BE2C (cell line): ENCODE results near the gene PTPRG.

Source experiments
- DNase-seq: peaks from one replicate; pipeline ENCODE4 v3.0.0-alpha.2; 2020
- H3K27me3 ChIP-seq: fragments of 250-450 bp; sonication (Bioruptor Pico); 2 replicates; pipeline ENCODE4 v1.5.1; 2020; ENCODE audit warnings: mild to moderate bottlenecking
- H3K36me3 ChIP-seq: fragments of 250-450 bp; sonication (Bioruptor Pico); 2 replicates; pipeline ENCODE4 v1.5.1; 2020; ENCODE audit warnings: mild to moderate bottlenecking
- H3K4me1 ChIP-seq: fragments of 250-450 bp; sonication (Bioruptor Pico); 2 replicates; pipeline ENCODE4 v1.5.1; 2020
- H3K4me3 ChIP-seq: 2 replicates; pipeline ENCODE4 v1.5.1; 2011; ENCODE audit warnings: low read depth, low read length
- H3K9me3 ChIP-seq: fragments of 250-450 bp; sonication (Bioruptor Pico); 2 replicates; pipeline ENCODE4 v1.5.1; 2020
- CTCF ChIP-seq: IDR thresholded peaks from 2 replicates; pipeline ENCODE4 v1.5.1; 2012; ENCODE audit warnings: mild to moderate bottlenecking, low read depth, low read length

PTPRG gene

GRCh38 chr3:61524933-61525332 lies 36.4 kb upstream of the PTPRG start:
- H3K27me3 ChIP-seq = no peaks in the 10 kb centered on the region
- H3K4me1 ChIP-seq = no peaks in the 10 kb centered on the region
- no peaks in the 10 kb centered on the region for H3K36me3 ChIP-seq
- H3K4me3 ChIP-seq = no peak overlapping the region
- no peaks in the 10 kb centered on the region for H3K9me3 ChIP-seq
- no peak for DNase-seq
- TF ChIP-seq CTCF = no peak

GRCh38 chr3:61526308-61526707 lies 35.1 kb upstream of the PTPRG start:
- no peaks in the 10 kb centered on the region for H3K36me3 ChIP-seq
- no peaks in the 10 kb centered on the region for H3K4me1 ChIP-seq
- no peaks in the 10 kb centered on the region for H3K9me3 ChIP-seq
- H3K4me3 ChIP-seq = no peak overlapping the region
- no peak for TF ChIP-seq CTCF
- DNase-seq = no peak
- H3K27me3 ChIP-seq = no peaks in the 10 kb centered on the region

DNA sequence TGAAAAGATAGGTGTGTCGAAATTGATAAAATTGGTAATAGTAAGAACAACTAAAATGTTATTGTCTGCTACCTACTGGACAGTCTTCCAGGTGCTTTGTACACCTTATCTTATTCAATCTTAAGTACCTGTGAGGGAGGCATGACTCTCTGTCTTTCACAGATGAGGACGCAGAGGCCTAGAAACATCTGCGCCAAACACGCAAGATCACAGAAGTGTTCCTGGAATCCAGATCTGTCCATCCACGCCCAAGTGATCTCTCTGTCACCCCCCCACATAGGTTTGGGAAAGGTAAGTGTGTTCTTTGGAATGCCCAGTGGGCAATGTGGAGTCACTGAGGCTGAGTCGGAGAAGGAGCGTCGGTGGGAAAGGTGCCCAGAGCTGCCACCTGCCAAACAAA lies 34.4 kb upstream of the PTPRG start:
- DNase-seq = no peak
- no peak overlapping the region for H3K4me3 ChIP-seq
- H3K4me1 ChIP-seq = no peaks in the 10 kb centered on the region

GRCh38 chr3:61530355-61530754 lies 31.0 kb upstream of the PTPRG start:
- H3K27me3 ChIP-seq = no peaks in the 10 kb centered on the region
- peak; percentile 51 for TF ChIP-seq CTCF
- no peaks in the 10 kb centered on the region for H3K4me1 ChIP-seq
- DNase-seq = no peak
- no peaks in the 10 kb centered on the region for H3K9me3 ChIP-seq
- H3K4me3 ChIP-seq = no peak overlapping the region
- no peaks in the 10 kb centered on the region for H3K36me3 ChIP-seq

More for the DNA sequence above, 34.4 kb upstream of the PTPRG start:
- Histone ChIP-seq H3K9me3 (no peaks in the 10 kb centered on the region), H3K36me3 (no peaks in the 10 kb centered on the region), H3K27me3 (no peaks in the 10 kb centered on the region)
- TF ChIP-seq CTCF = no peak

DNA sequence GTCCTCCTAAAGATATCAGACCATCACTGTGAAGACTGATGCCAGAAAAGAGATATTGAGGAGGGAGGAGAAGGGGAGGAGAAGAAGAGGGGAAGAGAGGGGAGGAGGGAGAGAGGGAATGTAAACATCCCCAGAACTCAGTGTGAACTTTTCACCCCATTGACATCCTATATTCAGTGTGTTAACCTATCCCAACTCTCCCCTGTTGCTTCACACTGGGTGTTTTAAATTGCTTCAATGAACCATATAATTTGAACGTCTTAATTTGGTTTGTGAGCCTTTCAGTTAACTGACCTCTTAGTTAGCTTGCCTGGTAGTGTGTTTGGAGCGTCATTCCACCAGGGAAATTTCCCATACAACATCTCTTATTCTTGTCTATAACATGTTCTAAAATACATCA lies 29.8 kb upstream of the PTPRG start:
- TF ChIP-seq CTCF = no peak
- H3K4me3 ChIP-seq = no peak overlapping the region
- no peaks in the 10 kb centered on the region for H3K36me3 ChIP-seq
- H3K4me1 ChIP-seq = no peaks in the 10 kb centered on the region
- DNase-seq = no peak
- H3K27me3 ChIP-seq = no peaks in the 10 kb centered on the region
- no peaks in the 10 kb centered on the region for H3K9me3 ChIP-seq

DNA sequence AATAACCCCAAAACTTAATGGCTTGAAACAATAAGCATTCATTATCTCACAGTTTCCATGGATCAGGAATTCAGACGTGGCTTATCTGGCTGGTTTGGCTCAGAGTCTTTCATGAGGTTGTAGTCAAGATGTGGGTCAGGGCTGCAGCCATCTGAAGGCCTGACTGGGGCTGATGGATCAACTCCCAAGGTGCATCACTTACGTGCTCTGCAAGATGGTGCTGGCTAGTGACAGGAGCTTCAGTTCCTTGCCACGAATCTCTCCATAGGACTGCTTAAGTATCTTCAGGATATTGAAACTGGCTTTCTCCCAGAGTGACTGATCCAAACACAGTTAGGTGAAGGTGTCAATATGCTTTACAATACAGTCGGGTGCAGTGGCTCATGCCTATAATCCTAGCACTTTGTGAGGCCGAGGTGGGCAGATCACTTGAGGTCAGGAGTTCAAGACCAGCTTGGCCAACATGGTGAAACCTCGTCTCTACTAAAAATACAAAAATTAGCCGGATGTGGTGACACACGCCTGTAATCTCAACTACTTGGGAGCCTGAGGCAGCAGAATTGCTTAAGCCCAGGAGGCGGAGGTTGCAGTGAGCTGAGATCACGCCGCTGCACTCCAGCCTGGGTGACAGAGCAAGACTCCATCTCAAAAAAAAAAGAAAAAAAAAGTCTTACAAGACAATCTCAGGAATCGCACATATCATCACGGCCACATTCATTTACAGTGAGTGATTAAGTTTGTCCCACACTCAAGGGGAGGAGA lies 28.5 kb upstream of the PTPRG start:
- no peaks in the 10 kb centered on the region for H3K4me1 ChIP-seq
- TF ChIP-seq CTCF = no peak
- H3K36me3 ChIP-seq = no peaks in the 10 kb centered on the region
- H3K4me3 ChIP-seq = no peak overlapping the region
- no peaks in the 10 kb centered on the region for H3K9me3 ChIP-seq
- no peaks in the 10 kb centered on the region for H3K27me3 ChIP-seq
- no peak for DNase-seq
